Heart left ventricle (tissue), 16 donors: ENCODE results near the gene NKX6-1. TPM values are rescaled to one million over a fixed set of nuclear protein-coding genes. Genes with fewer than 3 reads are reported as not detected.

Experiments used
- ATAC-seq, 4 donors: fragments of 200-7000 bp; cut with Tn5 transposase; one replicate each; pipeline ENCODE4 v1.9.1; 2020 to 2022; ENCODE audit warnings: moderate library complexity in 4 of 4, mild to moderate bottlenecking in 3 of 4, moderate number of reproducible peaks in 1 of 4
- DNase-seq, 5 donors: peaks; one replicate each; pipeline ENCODE4 v3.0.0-alpha.2; 2020
- H3K27ac ChIP-seq, 12 donors: fragments of 200-600 bp; sonication (generic) in 4 of 12; one replicate each; pipeline versions ENCODE4 v1.5.0 to v1.8.0; 2016 to 2022; ENCODE audit warnings: mild to moderate bottlenecking in 2 of 12
- H3K27me3 ChIP-seq, 9 donors: fragments of 200-600 bp; sonication (generic) in 2 of 9; one replicate each; pipeline versions ENCODE4 v1.5.1 to v1.8.0; 2016 to 2022; ENCODE audit warnings: mild to moderate bottlenecking in 3 of 9
- H3K36me3 ChIP-seq, 9 donors: fragments of 200-600 bp; sonication (generic) in 2 of 9; one replicate each; pipeline versions ENCODE4 v1.5.0 to v1.8.0; 2018 to 2022; ENCODE audit warnings: mild to moderate bottlenecking in 2 of 9
- H3K4me1 ChIP-seq, 12 donors: fragments of 200-600 bp; sonication (generic) in 4 of 12; one replicate each; pipeline versions ENCODE4 v1.5.0 to v1.8.0; 2016 to 2022; ENCODE audit warnings: mild to moderate bottlenecking in 3 of 12
- H3K4me3 ChIP-seq, 12 donors: fragments of 200-600 bp; sonication (generic) in 4 of 12; one replicate each; pipeline versions ENCODE4 v1.5.0 to v1.8.0; 2017 to 2022; ENCODE audit warnings: mild to moderate bottlenecking in 9 of 12, moderate library complexity in 4 of 12
- H3K9me3 ChIP-seq, 12 donors: fragments of 200-600 bp; sonication (generic) in 4 of 12; one replicate each; pipeline versions ENCODE4 v1.5.0 to v1.8.0; 2016 to 2022; ENCODE audit warnings: mild to moderate bottlenecking in 1 of 12
- POLR2A ChIP-seq, 2 donors: fragments of 450-650 bp; IDR thresholded peaks; one replicate each; pipeline ENCODE4 v1.6.1; 2017; ENCODE audit warnings: antibody characterized with exemption in 2 of 2, mild to moderate bottlenecking in 2 of 2, moderate library complexity in 2 of 2
- WGBS, 4 donors: extraction: QIAGEN DNeasy Blood & Tissue Kit in 2 of 4; methylation state at CpG; one replicate each; pipeline versions ENCODE4 v1.1.5 to v1.1.7; 2013 to 2018; 5-methylcytosine and 5-hydroxymethylcytosine counted together
- intact Hi-C, 10 donors: fragments of 100-400 bp; cut with DNase I; formaldehyde crosslinking; loops; one replicate each; pipeline versions ENCODE4 v1.11.1 to v1.14.2; 2022
- long read RNA-seq, 3 donors: library from polyadenylated mRNA; unstranded; transcript quantifications; one replicate each; pipeline ENCODE4 v2.0.0, GENCODE V29; 2020 to 2021
- polyA plus RNA-seq, 2 donors: library from polyadenylated mRNA; stranded (reverse); fragments of 200-250 nt; gene quantifications; one replicate each; pipeline ENCODE4 v1.2.3, GENCODE V29; 2013
- total RNA-seq, 9 donors: library from RNA; depleted of rRNA in 2 of 9; stranded (reverse); fragments of >200 nt in 2 of 9; fragmentation: NEBNext Ultra II Directional in 3 of 9; extraction: Animal tissue kit (Norgen Biotek cat#: 25700) in 3 of 9; gene quantifications; one replicate each; pipeline versions ENCODE4 v1.1.0 to v1.2.4, GENCODE V29; 2016 to 2023
- TF ChIP-seq, protein P1 (sequence below), 12 donors: fragments of 200-600 bp; sonication (generic) in 4 of 12; IDR thresholded peaks; one replicate each; pipeline versions ENCODE4 v1.5.0 to v1.8.0; 2018 to 2022; ENCODE audit warnings: antibody characterized with exemption in 12 of 12, mild to moderate bottlenecking in 5 of 12
- donor health status: ischemic (EF 13 %, LVEDD 7.1; RV severe dilation, severe dysfunction).
- donor health status: healthy with polysubstance abuse.
- donor health status: DM: no; HTN: yes; CAD: no.
- donor health status: DM: no; HTN: no; CAD: no.
- donor health status: ischemic (EF 25% LVEDD 6.9; RV normal size, moderate dysfunction).
- donor health status: ischemic (EF 25% LVEDD 5.7; RV mildly dilated, moderate dysfunction).
- donor health status: healthy.
- donor health status: DM: yes; HTN: yes; CAD: no.
- donor health status: ischemic (EF 35%, LVEDD 5.7; RV mildly dilated, moderate dysfunction).
- donor health status: nonischemic (EF 11% LVEDD 7.7; RV severe dilation, severe dysfunction).
- donor health status: DM: yes; HTN: yes; CAD: no.
- donor health status: PGD.
- donor health status: ischemic (EF 29% LVEDD 5.4; RV normal size, mild dysfunction).
- donor health status: nonischemic (EF 23%, LVEDD 6.1; RV moderate dilation, normal function).

The NKX6-1 gene
- total RNA-seq (under 1 TPM in 1 of 9 donors, not detected in 8; 0.32 TPM), polyA plus RNA-seq (not detected)
- long read RNA-seq, donor 1 = 0 reads
- long read RNA-seq, donor 2 = 0 reads
- long read RNA-seq, donor 3 = 0 reads

DNA sequence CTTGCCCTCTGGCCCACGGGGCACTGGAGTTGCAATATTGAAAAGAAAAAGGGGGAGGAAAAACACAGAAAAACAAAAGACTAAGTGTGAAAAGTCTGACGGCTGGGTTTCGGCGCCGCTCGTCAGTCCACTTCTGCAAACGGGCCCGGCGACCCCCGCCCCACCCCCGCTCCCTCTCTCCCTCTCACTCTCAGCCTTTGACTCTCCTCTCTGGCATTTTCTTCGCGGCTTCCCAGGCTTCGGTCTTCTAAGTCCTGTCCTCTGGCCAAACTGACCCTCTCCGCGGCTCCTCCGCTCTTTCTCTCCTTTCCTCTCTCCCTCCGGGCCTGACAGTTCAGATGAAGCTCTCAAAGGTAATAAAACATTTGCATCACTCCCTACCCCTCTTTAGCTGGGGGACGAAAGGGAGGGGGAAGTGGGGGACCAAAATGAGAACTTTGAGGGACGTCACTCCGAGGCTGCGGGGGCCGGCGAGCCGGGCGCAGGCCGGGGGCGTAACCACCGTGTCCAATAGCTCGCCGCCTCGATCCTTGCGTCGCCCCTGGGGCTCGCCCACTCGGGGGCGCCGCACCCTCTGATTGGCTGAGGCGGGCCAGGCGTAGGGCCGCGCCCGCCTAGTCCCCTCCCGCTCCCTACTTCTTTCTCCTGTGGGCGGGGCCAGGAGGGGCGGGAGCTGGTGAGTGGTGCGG lies at the start of gene NKX6-1:
Gene NKX6-1, minus strand, starts transcription at position 358 of the 689 bp plus-strand sequence. CDS start 1,064 bp downstream, outside the sequence.
- peak in 4 of 5 donors; percentile 36 to 58 (median 52) for DNase-seq
- H3K27ac ChIP-seq = no peak within 1 kb of the TSS
- 1 to 5% (median 2%) methylated on average over 45 to 47 of the region's 47 CpGs for WGBS, 4 donors
- intact Hi-C loops = no loop called here
- peak; percentile 60 to 94 (median 84) for ATAC-seq
- peaks cover 87 to 100% (median 100%) of the 10 kb centered on the region in 9 donors for H3K27me3 ChIP-seq
- H3K4me3 ChIP-seq = peak within 1 kb of the TSS; percentile 6 to 55 (median 34)
- no peak for TF ChIP-seq POLR2A (IDR thresholded peaks at IDR 0.05)
- TF ChIP-seq, protein P1, sequence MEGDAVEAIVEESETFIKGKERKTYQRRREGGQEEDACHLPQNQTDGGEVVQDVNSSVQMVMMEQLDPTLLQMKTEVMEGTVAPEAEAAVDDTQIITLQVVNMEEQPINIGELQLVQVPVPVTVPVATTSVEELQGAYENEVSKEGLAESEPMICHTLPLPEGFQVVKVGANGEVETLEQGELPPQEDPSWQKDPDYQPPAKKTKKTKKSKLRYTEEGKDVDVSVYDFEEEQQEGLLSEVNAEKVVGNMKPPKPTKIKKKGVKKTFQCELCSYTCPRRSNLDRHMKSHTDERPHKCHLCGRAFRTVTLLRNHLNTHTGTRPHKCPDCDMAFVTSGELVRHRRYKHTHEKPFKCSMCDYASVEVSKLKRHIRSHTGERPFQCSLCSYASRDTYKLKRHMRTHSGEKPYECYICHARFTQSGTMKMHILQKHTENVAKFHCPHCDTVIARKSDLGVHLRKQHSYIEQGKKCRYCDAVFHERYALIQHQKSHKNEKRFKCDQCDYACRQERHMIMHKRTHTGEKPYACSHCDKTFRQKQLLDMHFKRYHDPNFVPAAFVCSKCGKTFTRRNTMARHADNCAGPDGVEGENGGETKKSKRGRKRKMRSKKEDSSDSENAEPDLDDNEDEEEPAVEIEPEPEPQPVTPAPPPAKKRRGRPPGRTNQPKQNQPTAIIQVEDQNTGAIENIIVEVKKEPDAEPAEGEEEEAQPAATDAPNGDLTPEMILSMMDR (IDR thresholded peaks at IDR 0.05) = no peak
- H3K36me3 ChIP-seq = no peaks in the 10 kb centered on the region
- peaks cover 0 to 40% (median 18%) of the 10 kb centered on the region in 12 donors for H3K4me1 ChIP-seq
- H3K9me3 ChIP-seq = no peaks in the 10 kb centered on the region

DNA sequence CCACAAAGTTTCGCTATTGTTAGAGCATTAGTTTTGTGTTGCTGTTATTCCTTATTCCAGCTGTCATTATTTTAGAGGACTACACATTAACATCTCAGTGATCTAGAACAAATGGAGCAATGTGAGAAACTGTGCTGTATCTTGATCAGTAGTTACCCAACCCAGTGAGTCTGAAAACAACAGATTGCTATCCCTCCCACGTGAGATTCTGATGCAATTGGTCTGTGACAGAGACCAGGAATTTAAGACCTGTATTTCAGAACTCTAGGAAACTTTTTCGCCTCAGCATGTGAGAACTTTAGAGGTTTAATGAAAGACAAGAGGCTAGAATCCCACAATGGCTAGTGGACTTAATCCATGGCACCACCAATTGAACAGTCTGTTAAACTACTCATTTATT lies 48.1 kb upstream of the NKX6-1 start:
- ATAC-seq (no peak), DNase-seq (no peak)
- H3K27me3 ChIP-seq = peaks cover 0 to 9% (median 0%) of the 10 kb centered on the region in 9 donors
- WGBS, 4 donors = 68 to 84% (median 81%) methylated on average over 3 of the region's 3 CpGs
- TF ChIP-seq, protein P1 (IDR thresholded peaks at IDR 0.05) = no peak
- no peak for TF ChIP-seq POLR2A (IDR thresholded peaks at IDR 0.05)
- H3K27ac ChIP-seq = no peak overlapping the region
- no peak overlapping the region for H3K4me3 ChIP-seq
- peaks cover 0 to 1% (median 0%) of the 10 kb centered on the region in 12 donors for H3K9me3 ChIP-seq
- H3K4me1 ChIP-seq = no peaks in the 10 kb centered on the region
- intact Hi-C loops = no loop called here
- no peaks in the 10 kb centered on the region for H3K36me3 ChIP-seq

DNA sequence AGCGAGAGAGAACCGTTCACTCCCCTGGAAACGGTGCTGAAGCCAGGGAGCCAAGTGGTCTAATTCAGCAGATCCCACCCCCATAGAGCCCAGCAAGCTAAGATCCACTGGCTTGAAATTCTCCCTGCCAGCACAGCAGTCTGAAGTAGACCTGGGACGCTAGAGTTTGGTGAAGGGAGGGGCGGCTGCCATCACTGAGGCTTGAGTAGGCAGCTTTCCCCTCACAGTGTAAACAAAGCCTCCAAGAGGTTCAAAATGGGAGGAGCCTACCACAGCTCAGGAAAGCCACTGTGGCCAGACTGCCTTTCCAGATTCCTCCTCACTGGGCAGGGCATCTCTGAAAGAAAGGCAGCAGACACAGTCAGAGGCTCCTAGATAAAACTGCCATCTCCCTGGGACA lies 46.0 kb upstream of the NKX6-1 start:
- Histone ChIP-seq H3K4me3 (no peak overlapping the region), H3K27ac (no peak overlapping the region), H3K27me3 (peaks cover 0 to 9% (median 0%) of the 10 kb centered on the region in 9 donors), H3K4me1 (no peaks in the 10 kb centered on the region), H3K9me3 (no peaks in the 10 kb centered on the region), H3K36me3 (no peaks in the 10 kb centered on the region)
- no peak for TF ChIP-seq POLR2A (IDR thresholded peaks at IDR 0.05)
- TF ChIP-seq, protein P1 (IDR thresholded peaks at IDR 0.05) = no peak
- DNase-seq (no peak), ATAC-seq (no peak)
- intact Hi-C loops = no loop called here
- 42 to 84% (median 71%) methylated on average over 2 to 5 of the region's 5 CpGs for WGBS, 4 donors

DNA sequence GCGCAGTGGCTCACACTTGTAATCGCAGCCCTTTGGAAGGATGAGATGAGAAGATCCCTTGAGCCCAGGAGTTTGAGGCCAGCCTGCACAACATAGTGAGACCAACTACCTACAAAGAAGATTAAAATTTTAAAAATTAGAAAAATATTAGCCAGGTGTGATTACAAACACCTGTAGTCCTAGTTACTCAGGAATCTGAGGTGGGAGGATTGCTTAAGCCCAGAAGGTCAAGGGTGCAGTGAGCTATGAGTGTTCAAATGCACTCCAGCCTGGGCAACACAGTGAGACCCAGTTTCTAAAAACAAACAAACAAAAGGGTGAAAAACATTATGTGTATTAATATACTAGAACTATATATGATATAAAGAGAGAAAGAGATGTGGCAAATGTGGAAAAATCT lies 36.8 kb upstream of the NKX6-1 start:
- intact Hi-C loops = no loop called here
- Histone ChIP-seq H3K4me1 (no peaks in the 10 kb centered on the region), H3K36me3 (no peaks in the 10 kb centered on the region), H3K27me3 (no peaks in the 10 kb centered on the region), H3K4me3 (no peak overlapping the region), H3K27ac (no peak overlapping the region), H3K9me3 (peaks cover 0 to 9% (median 0%) of the 10 kb centered on the region in 12 donors)
- TF ChIP-seq, protein P1 (IDR thresholded peaks at IDR 0.05) = no peak
- TF ChIP-seq POLR2A (IDR thresholded peaks at IDR 0.05) = no peak
- DNase-seq (no peak), ATAC-seq (no peak)
- WGBS, 4 donors = 92 to 95% (median 95%) methylated on average over 2 of the region's 2 CpGs
